GM12878 (cell line): Measurements from ENCODE around the gene PHACTR1. TPM values are rescaled to one million over a fixed set of nuclear protein-coding genes. Genes with fewer than 3 reads are reported as not detected.
A peak's percentile ranks its signal among the peaks of the same experiment; 100 is the strongest.

Experiments
- ATAC-seq: fragments of 200-7000 bp; cut with Tn5 transposase; 3 replicates; pipeline ENCODE4 v1.9.1; 2020; ENCODE audit warnings: mild to moderate bottlenecking, moderate library complexity
- BruUV-seq: library from RNA; stranded (reverse); fragments of 400-500 nt; replicated peaks from 2 replicates; lab custom pipeline; 2021; lab: Mats Ljungman, UMichigan
- CTCF ChIA-PET: fragments of 300-600 bp; sonication (Branson Sonifier 250); formaldehyde crosslinking; extraction: SDS; loops from one replicate; lab custom pipeline; 2021; ENCODE audit warnings: inconsistent platforms; lab: Yijun Ruan, JAX
- POLR2A ChIA-PET: fragments of 350-600 bp; formaldehyde crosslinking; extraction: SDS; loops from one replicate; lab custom pipeline; 2021; ENCODE audit warnings: inconsistent platforms; lab: Charles Lee
- RAD21 ChIA-PET: fragments of 300-600 bp; sonication (Branson Sonifier 250); formaldehyde crosslinking; loops from one replicate; lab custom pipeline; 2023; ENCODE audit warnings: antibody characterized with exemption; ENCODE audit not compliant: unreplicated experiment; lab: Charles Lee
- SMC1A ChIA-PET: fragments of 300-600 bp; sonication (Branson Sonifier 250); formaldehyde crosslinking; loops from one replicate; lab custom pipeline; 2023; ENCODE audit not compliant: unreplicated experiment, uncharacterized antibody; lab: Charles Lee
- DNase-seq: peaks from one replicate; pipeline ENCODE4 v3.0.0-alpha.2; 2011; ENCODE audit warnings: low read depth, low spot score
- FAIRE-seq: peaks from 3 replicates; lab custom pipeline; 2011; peaks lifted over from hg19 to GRCh38; lab: Jason Lieb, UNC
- H2AFZ ChIP-seq: 2 replicates; pipeline ENCODE4 v1.6.0; 2011; ENCODE audit warnings: low read depth, low read length, control low read depth; ENCODE audit not compliant: control insufficient read depth
- H3K27ac ChIP-seq: 2 replicates; pipeline ENCODE4 v1.5.1; 2011; ENCODE audit warnings: control low read depth; ENCODE audit not compliant: control insufficient read depth, insufficient read depth
- H3K27me3 ChIP-seq, 2 experiments: replicated peaks in 1 of 2; 2 replicates each; pipeline versions ENCODE4 v1.6.0 to v1.6.1; 2011; ENCODE audit warnings: low read length in 1 of 2; ENCODE audit not compliant: control insufficient read depth in 2 of 2, insufficient read depth in 2 of 2
- H3K36me3 ChIP-seq, 2 experiments: 2 replicates each; pipeline ENCODE4 v1.5.1; 2011; ENCODE audit warnings: low read length in 1 of 2; ENCODE audit not compliant: control insufficient read depth in 2 of 2, insufficient read depth in 2 of 2
- H3K4me1 ChIP-seq: 2 replicates; pipeline ENCODE4 v1.6.1; 2011; ENCODE audit warnings: mild to moderate bottlenecking, low read length, moderate library complexity, mixed read lengths; ENCODE audit not compliant: control insufficient read depth, insufficient read depth
- H3K4me2 ChIP-seq: 2 replicates; pipeline ENCODE4 v1.6.0; 2011; ENCODE audit warnings: control low read depth; ENCODE audit not compliant: control insufficient read depth, insufficient read depth
- H3K4me3 ChIP-seq: fragments of 200-600 bp; sonication (generic); 2 replicates; pipeline ENCODE4 v1.5.1; 2016
- H3K79me2 ChIP-seq: 2 replicates; pipeline ENCODE4 v1.6.0; 2011; ENCODE audit warnings: low read length; ENCODE audit not compliant: control insufficient read depth, insufficient read depth
- H3K9ac ChIP-seq: 2 replicates; pipeline ENCODE4 v1.8.0; 2011; ENCODE audit warnings: low read length, control low read depth, mixed read lengths; ENCODE audit not compliant: control insufficient read depth, insufficient read depth
- H3K9me3 ChIP-seq: replicated peaks from 3 replicates; pipeline ENCODE4 v1.5.1; 2011; ENCODE audit warnings: mild to moderate bottlenecking, low read length; ENCODE audit not compliant: control insufficient read depth, insufficient read depth
- H4K20me1 ChIP-seq: 2 replicates; pipeline ENCODE4 v1.6.0; 2011; ENCODE audit not compliant: control insufficient read depth, insufficient read depth
- ATF2 ChIP-seq: IDR thresholded peaks from 2 replicates; pipeline ENCODE4 v1.6.1; 2012; ENCODE audit warnings: low read length, inconsistent platforms
- BCLAF1 ChIP-seq: fragments of 450-650 bp; IDR thresholded peaks from 2 replicates; pipeline ENCODE4 v1.6.1; 2017; ENCODE audit warnings: antibody characterized with exemption, mild to moderate bottlenecking, moderate library complexity
- CHD4 ChIP-seq: fragments of 200-600 bp; sonication (generic); IDR thresholded peaks from 2 replicates; pipeline ENCODE4 v1.6.1; 2016; ENCODE audit warnings: mild to moderate bottlenecking
- CREM ChIP-seq: IDR thresholded peaks from 2 replicates; pipeline ENCODE4 v1.6.1; 2014; ENCODE audit warnings: antibody characterized with exemption, low read depth
- KLF5 ChIP-seq: fragments of 450-650 bp; IDR thresholded peaks from 2 replicates; pipeline ENCODE4 v1.6.1; 2014; ENCODE audit warnings: mild to moderate bottlenecking; ENCODE audit not compliant: partially characterized antibody
- LARP7 ChIP-seq: fragments of 450-650 bp; IDR thresholded peaks from 2 replicates; pipeline ENCODE4 v1.6.1; 2017; ENCODE audit warnings: mild to moderate bottlenecking
- MTA2 ChIP-seq: fragments of 450-650 bp; IDR thresholded peaks from 2 replicates; pipeline ENCODE4 v1.6.1; 2016; ENCODE audit warnings: low read depth, mild to moderate bottlenecking, moderate library complexity
- MXI1 ChIP-seq: fragments of 150-350 bp; IDR thresholded peaks from 2 replicates; pipeline ENCODE4 v1.6.1; 2011; ENCODE audit warnings: low read depth, mild to moderate bottlenecking, inconsistent platforms, low read length, improper control_type of control experiment
- PKNOX1 ChIP-seq: fragments of 450-650 bp; IDR thresholded peaks from 2 replicates; pipeline ENCODE4 v1.6.1; 2016; ENCODE audit warnings: mild to moderate bottlenecking
- POU2F2 ChIP-seq: IDR thresholded peaks from 3 replicates; pipeline ENCODE4 v1.6.1; 2011; ENCODE audit warnings: low read depth, mild to moderate bottlenecking, low read length, borderline replicate concordance
- RELA ChIP-seq: fragments of 450-650 bp; IDR thresholded peaks from 2 replicates; pipeline ENCODE4 v1.8.0; 2014; ENCODE audit warnings: borderline replicate concordance; ENCODE audit not compliant: partially characterized antibody
- RUNX3 ChIP-seq: IDR thresholded peaks from 2 replicates; pipeline ENCODE4 v1.6.1; 2012; ENCODE audit warnings: low read length, inconsistent platforms
- SUPT20H ChIP-seq: IDR thresholded peaks from 2 replicates; pipeline ENCODE4 v1.6.1; 2011; ENCODE audit warnings: low read depth, mild to moderate bottlenecking, low read length, moderate library complexity, borderline replicate concordance; ENCODE audit not compliant: control insufficient read depth
- ZNF24 ChIP-seq: fragments of 450-650 bp; IDR thresholded peaks from 2 replicates; pipeline ENCODE4 v1.6.1; 2017; ENCODE audit warnings: antibody characterized with exemption, mild to moderate bottlenecking
- WGBS: methylation state at CpG from one replicate; pipeline ENCODE4 v1.1.6; 2016; ENCODE audit warnings: low lambda C conversion rate; ENCODE audit not compliant: insufficient replicate concordance, insufficient coverage; ENCODE audit errors: missing lambda C conversion rate; 5-methylcytosine and 5-hydroxymethylcytosine counted together
- in situ Hi-C: fragments of 300-500 bp; cut with MboI; formaldehyde crosslinking; loops from 9 replicates; pipeline ENCODE4 v1.14.3; 2018; ENCODE audit warnings: mixed read lengths
- intact Hi-C: fragments of 100-400 bp; cut with micrococcal nuclease; formaldehyde crosslinking; loops from one replicate; pipeline ENCODE4 v1.14.2; 2022; ENCODE audit not compliant: unreplicated experiment
- polyA plus RNA-seq, 11 experiments: library from polyadenylated mRNA; depleted of rRNA in 4 of 11; unstranded in 6 of 11; stranded (reverse) in 5 of 11; fragments of >200 nt; fragmentation: Nextera tagmentation in 4 of 11; fragmentation: Illumina TruSeq in 1 of 11; extraction: Ambion mirVana in 4 of 11; extraction: Trizol in 1 of 11; gene quantifications; 1 replicate in 1 of 11; 2 replicates in 10 of 11; pipeline versions ENCODE4 v1.2.1 to v1.2.3, GENCODE V29; 2011 to 2016; ENCODE audit warnings: inconsistent platforms in 2 of 11, missing spikeins in 2 of 11, low read depth in 1 of 11
- total RNA-seq, 4 experiments: library from RNA; depleted of rRNA in 3 of 4; stranded (reverse); fragments of >200 nt in 3 of 4; fragmentation: Illumina TruSeq in 1 of 4; extraction: Trizol in 1 of 4; gene quantifications; 2 replicates each; pipeline versions ENCODE4 v1.2.1 to v1.2.3, GENCODE V29; 2013 to 2021

The PHACTR1 gene
- total and polyA plus RNA-seq, 10 of the 15 experiments (the other 5 are each of a cell fraction or from before 2014, with no cell fraction given) = 34.2 to 94.6 (median 62.3) TPM

GRCh38 chr6:13302751-13303667 lies 586.4 kb downstream of the PHACTR1 start:
- SMC1A ChIA-PET = interaction anchor here (0.7 to 5.1 kb wide), 29 partner anchors 9 to 129 kb away, joined by 3 to 114 read pairs (median 4); partner anchors contain the start of gene TBC1D7
- TF ChIP-seq RUNX3 (peak; percentile 92), SUPT20H (no peak), BCLAF1 (no peak), CHD4 (no peak), CREM (peak; percentile 82; the same call in 1 of the 2 replicates), POU2F2 (peak; percentile 83; the same call in 1 of the 3 replicates), KLF5 (no peak), ZNF24 (no peak), LARP7 (no peak), RELA (no peak), MTA2 (peak; percentile 62; the same call in 1 of the 2 replicates), PKNOX1 (peak; percentile 89), ATF2 (peak; percentile 52; the same call in 1 of the 2 replicates), MXI1 (peak; percentile 55; the same call in 1 of the 2 replicates)

More at GRCh38 chr6:13302751-13303667, 586.4 kb downstream of the PHACTR1 start:
- H3K4me2 ChIP-seq = peak overlapping the region; percentile 89
- intact Hi-C loops (loop anchor here (1.0 kb wide), 2 partner anchors 29 to 74 kb away; no protein-coding TSS in a partner anchor), in situ Hi-C loops (no loop called here)
- H2AFZ ChIP-seq = no peak overlapping the region
- peak overlapping the region; percentile 90 for H3K27ac ChIP-seq
- peak; percentile 90 for DNase-seq
- no peaks in the 10 kb centered on the region for H4K20me1 ChIP-seq
- H3K27me3 ChIP-seq = no peaks in the 10 kb centered on the region
- BruUV-seq = no TSS peak
- ChIA-PET POLR2A (interaction anchor here (0.6 to 4.9 kb wide), 16 partner anchors 13 to 185 kb away, joined by 3 to 37 read pairs (median 4); partner anchors contain the start of gene TBC1D7), RAD21 (interaction anchor here (0.7 to 5.3 kb wide), 18 partner anchors 8 to 129 kb away, joined by 3 to 88 read pairs (median 4); partner anchors contain the start of gene TBC1D7), CTCF (interaction anchor here (0.8 to 4.6 kb wide), 12 partner anchors 8 to 110 kb away, joined by 3 to 35 read pairs (median 7); partner anchors contain the start of gene TBC1D7)
- H3K9ac ChIP-seq = peak overlapping the region; percentile 36; the same call in 1 of the 2 replicates
- H3K79me2 ChIP-seq = no peaks in the 10 kb centered on the region
- peak; percentile 86 for ATAC-seq
- WGBS = 20% methylated on average over 17 of the region's 17 CpGs
- no peaks in the 10 kb centered on the region for H3K9me3 ChIP-seq
- H3K36me3 ChIP-seq = peaks cover 0 to 21% of the 10 kb centered on the region in 2 experiments
- H3K4me3 ChIP-seq = peak overlapping the region; percentile 34
- FAIRE-seq = peak; percentile 78
- peaks cover 33% of the 10 kb centered on the region for H3K4me1 ChIP-seq
